Measurements from ENCODE around the gene PRAC2. TPM values are rescaled to one million over a fixed set of nuclear protein-coding genes. Genes with fewer than 3 reads are reported as not detected.

PRAC2 gene
- not detected in 2 replicates for total RNA-seq

DNA sequence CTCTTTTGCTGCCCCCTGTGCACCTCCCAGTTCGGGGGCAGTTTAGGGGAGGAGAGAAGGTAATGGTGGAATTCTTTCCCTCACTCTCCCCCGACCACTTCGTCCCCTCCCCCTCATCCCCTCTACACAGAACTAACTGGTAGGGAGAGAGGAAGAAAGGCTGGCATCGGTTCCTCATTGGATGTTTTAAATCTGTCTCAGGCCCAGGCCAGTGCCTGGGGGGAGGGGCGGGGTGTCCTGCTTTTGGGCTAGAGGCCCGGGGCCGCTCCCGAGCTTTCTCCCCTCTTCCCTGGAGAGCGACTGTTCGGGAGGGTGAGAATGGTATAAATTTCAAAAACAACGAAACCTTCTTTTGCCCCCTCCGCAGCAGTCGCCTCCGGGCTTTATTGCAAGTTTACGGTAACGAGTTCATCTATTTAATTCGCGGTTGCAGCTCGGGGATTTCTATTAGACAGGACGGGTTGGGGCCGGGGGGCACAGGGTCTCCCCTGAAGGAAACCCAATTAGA lies at the start of gene PRAC2:
Gene PRAC2, plus strand, starts transcription at position 271 of the 508 bp plus-strand sequence. CDS start 1,226 bp downstream, outside the sequence.

DNA sequence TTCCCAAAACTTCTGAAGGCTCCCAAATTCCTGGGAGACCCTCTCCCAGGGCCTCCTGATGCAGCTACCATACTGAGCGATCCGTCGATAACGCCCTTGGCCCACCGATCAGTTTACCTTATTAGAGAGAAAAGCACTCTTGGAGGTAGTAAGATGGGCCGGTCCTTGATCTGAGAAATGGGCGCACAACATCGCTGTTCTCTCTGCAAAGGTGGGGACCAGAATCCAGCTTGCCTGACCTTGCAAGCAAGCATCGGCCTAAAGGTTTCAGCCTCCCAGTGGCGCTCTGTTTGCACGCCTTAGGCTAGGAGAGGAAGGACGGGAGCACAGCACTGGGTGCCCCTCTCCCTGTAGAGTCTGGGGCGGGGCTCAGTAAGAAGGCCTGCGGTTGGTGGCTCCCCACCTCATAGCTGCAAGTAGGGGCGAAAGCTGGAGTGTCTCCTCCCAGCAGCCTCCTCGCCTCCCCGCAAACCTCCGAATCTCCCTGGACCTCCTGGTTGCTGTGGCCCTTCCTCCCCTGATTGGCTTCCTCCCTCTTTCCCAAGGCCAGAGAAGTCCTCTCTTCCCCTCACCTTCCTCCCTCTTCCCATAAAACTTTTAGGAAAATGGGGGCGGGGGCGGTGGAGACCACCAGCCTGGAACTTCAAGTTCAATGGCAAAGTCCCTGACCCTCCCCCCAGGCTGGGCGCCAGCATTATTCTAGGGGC lies 631 bp upstream of the PRAC2 start, which contains the start of gene PRAC1:
Gene PRAC1, minus strand, starts transcription at position 318 of the 707 bp plus-strand sequence. Its CDS starts 126 bp downstream, at position 192.

GRCh38 chr17:48728232-48729231 lies 5.5 kb downstream of the PRAC2 start, which contains the start of gene HOXB13:
TSS of gene HOXB13 (minus strand) at chr17:48728750. CDS start at chr17:48728593, 157 bp downstream.

Other genes with a start within 250 kb of the PRAC2 start
- not detected in 2 replicates for gene HOXB1, start 192.2 kb upstream of the PRAC2 start, total RNA-seq
- 16.7 and 20.8 TPM in 2 replicates for gene HOXB2, start 178.1 kb upstream of the PRAC2 start, total RNA-seq
- gene HOXB4, start 144.8 kb upstream of the PRAC2 start, total RNA-seq = 0.53 and 2.6 TPM in 2 replicates
- 5.5 and 6.4 TPM in 2 replicates for gene HOXB3, start 132.9 kb upstream of the PRAC2 start, total RNA-seq
- 0.18 TPM in 1 of 2 replicates, not detected in the other for gene HOXB5, start 129.4 kb upstream of the PRAC2 start, total RNA-seq
- 2.8 and 11.0 TPM in 2 replicates for gene HOXB6, start 118.2 kb upstream of the PRAC2 start, total RNA-seq
- 7.1 and 7.8 TPM in 2 replicates for gene HOXB7, start 112.2 kb upstream of the PRAC2 start, total RNA-seq
- not detected in 2 replicates for gene HOXB8, start 107.9 kb upstream of the PRAC2 start, total RNA-seq
- 0.71 TPM in 1 of 2 replicates, not detected in the other for gene HOXB9, start 96.8 kb upstream of the PRAC2 start, total RNA-seq
- not detected in 2 replicates for gene PRAC1, start 667 bp upstream of the PRAC2 start, total RNA-seq
- gene HOXB13, start 5.6 kb downstream of the PRAC2 start, total RNA-seq = not detected in 2 replicates
- not detected in 2 replicates for gene TTLL6, start 94.0 kb downstream of the PRAC2 start, total RNA-seq
- gene CALCOCO2, start 107.8 kb downstream of the PRAC2 start, total RNA-seq = 48.9 and 54.5 TPM in 2 replicates
- 205 and 249 TPM in 2 replicates for gene ATP5MC1, start 169.6 kb downstream of the PRAC2 start, total RNA-seq
- gene UBE2Z, start 185.2 kb downstream of the PRAC2 start, total RNA-seq = 93.2 and 99.2 TPM in 2 replicates
- 127 and 169 TPM in 2 replicates for gene SNF8, start 221.7 kb downstream of the PRAC2 start, total RNA-seq
- gene GIP, start 245.4 kb downstream of the PRAC2 start, total RNA-seq = not detected in 2 replicates